GM19239 (cell line): ENCODE data around the gene ANK2.
A peak's percentile ranks its signal among the peaks of the same experiment; 100 is the strongest.

Experiments
- DNase-seq: peaks from one replicate; pipeline ENCODE4 v3.0.0; 2011; ENCODE audit warnings: low spot score; ENCODE audit not compliant: insufficient read length
- FAIRE-seq: peaks from 2 replicates; lab custom pipeline; 2011; peaks lifted over from hg19 to GRCh38; lab: Jason Lieb, UNC

The ANK2 gene

DNA sequence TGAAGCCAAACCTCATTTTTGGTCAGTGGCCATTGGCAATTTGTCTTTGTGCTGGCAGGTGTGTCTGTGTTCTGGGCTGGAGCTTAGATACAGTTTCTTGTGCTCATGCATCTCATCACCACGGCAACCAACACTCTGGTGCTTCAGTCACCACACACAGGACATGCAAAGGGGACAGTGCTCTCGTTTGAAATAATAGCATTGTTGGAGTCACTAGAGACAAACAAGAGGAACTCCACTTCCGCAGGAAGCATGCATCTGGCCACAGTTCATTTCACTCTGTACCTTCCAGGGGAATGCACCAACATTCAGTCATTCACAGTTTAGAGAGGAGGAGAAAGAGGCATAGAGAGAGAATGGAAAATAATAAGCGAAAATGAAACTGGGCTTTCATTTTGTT is 267.4 kb downstream of the ANK2 start:
- peak; percentile 95 for FAIRE-seq
- peak; percentile 33 for DNase-seq

DNA sequence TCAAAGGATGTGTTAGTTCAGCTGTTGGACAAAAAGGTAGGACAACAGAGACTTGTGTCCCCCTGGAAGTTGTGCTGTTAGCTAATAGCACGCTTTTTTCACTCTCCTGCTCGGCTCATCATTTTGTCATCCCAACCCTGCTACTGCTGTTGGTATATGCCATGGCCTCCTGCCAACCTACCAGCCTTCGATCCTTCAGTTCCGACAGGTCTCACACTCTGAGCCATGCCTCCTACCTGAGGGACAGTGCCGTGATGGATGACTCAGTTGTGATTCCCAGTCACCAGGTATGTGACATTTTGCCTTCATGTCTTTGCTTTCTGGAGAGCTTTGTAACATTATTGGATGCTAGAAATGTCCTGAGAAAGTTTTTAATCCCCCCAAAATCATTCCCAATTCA is 268.1 kb downstream of the ANK2 start:
- no peak for DNase-seq
- FAIRE-seq: peak; percentile 39

DNA sequence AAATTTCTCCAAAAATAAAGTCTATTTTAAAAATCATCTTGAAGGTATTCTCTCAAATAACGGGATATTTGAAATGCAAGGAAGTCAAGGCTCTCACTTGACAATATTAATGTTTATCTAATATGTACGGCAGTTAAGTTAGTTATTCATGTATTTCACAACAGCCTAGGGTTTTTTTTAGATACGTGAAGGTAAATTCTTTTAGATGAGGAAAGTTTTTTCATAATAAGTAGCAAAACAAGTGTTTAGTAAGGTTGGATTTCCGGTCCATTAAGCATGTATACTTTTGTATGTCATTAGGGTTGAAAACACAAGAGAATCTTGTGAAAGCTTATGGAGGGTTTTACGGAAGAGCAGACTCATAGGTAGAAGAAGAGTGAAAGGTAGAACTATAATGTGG is 273.3 kb downstream of the ANK2 start:
- DNase-seq: no peak
- FAIRE-seq: no peak

DNA sequence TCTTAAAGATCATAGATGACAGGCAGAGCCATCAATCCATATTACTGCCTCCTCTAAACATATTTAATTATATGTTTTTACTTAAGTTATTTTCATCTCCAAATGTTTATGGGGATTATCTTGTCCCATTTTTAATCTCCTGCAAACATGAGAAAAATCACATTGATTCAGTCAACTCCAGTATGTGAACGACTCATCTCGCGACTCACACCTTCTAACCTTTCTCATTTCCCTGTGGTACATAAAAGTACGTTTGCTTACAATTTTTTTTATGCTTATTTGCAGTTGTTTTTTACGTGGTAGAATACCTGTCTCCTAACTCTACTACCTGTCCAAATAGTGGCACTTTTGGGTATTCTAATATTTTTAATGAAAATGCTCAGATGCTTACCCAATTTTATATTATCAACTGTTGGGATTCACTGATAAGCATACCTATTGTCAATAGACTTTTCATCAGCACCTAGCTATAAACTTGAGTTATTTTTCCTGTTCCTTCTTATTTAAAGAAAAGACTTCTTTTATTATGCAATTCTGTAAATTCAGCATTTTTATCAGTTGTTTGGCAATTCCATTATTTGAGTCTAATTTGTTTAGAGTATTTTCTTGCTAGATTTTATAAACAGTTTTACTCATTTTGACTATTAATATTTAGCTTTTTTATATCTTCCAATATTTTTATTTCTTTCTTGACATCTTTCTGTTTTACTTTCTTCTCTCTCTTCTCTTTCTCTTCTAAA is 276.6 kb downstream of the ANK2 start:
- no peak for DNase-seq
- no peak for FAIRE-seq

DNA sequence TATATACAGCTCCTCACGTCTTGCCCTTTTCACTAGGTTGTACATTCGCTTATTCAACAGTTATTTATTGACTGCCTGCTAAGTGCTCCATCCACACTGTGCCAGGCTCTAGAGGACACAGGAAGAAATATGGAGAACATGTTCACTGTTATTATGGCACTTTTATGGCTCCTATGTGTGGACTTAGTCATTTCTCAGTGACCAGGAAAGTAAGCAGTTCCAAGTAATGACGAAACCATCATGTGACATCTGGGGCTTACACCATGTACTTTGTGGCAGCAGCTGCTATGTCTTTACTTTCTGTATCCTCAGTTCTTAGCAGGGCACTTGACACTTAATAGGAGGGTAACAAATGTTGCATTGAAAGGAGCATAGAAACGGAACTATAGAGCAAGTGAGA is 278.0 kb downstream of the ANK2 start:
- FAIRE-seq (no peak), DNase-seq (no peak)

DNA sequence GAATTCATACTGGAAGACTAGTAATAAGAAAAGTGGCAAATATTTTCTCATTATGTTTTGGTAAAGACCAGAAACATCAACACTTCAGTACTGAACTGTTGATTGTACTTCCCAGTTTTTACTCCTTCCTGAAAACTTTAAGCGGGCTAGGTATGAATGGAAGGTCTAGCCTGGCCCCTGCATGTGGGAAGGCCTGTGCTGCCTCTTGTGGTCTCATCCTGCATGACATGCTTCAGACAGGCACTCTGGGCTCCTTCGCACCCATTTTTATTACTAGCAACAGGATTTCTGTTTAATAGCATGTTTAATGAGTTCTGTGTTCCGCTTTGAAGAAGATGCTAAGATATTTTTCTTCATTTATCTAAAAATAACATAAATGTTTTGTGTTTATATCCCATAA is 279.1 kb downstream of the ANK2 start:
- no peak for DNase-seq

DNA sequence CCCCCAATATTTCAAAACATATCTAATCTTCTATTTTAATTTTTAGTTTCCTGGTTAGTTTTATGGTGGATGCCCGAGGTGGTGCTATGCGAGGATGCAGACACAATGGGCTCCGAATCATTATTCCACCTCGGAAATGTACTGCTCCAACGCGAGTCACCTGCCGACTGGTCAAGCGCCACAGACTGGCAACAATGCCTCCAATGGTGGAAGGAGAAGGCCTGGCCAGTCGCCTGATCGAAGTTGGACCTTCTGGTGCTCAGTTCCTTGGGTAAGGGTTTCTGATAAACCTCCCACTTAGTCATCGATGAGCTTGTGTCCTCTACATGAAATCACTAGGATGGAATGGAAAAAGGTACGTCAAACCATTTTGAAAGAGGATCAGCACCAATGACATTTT is 280.7 kb downstream of the ANK2 start:
- no peak for FAIRE-seq
- no peak for DNase-seq

More for the DNA sequence above, 279.1 kb downstream of the ANK2 start:
- peak; percentile 37 for FAIRE-seq

DNA sequence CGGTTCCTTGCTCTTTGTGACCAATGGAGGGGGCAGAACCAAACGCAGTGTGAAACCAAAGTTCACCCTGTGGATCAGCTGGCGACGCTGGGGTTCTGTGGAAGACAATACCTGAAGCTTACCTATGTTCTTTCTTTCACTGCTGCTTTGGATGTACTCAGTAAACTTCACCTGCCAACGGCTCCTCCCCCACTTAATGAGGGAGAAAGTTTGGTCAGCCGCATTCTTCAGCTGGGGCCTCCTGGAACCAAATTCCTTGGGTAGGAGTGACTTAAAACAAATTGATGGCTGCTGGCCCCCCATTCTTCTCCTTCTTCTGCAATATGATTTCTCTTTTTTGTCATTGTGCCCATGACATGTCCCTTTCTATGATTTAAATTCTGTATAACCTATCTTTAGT is 282.4 kb downstream of the ANK2 start:
- FAIRE-seq: no peak
- no peak for DNase-seq

DNA sequence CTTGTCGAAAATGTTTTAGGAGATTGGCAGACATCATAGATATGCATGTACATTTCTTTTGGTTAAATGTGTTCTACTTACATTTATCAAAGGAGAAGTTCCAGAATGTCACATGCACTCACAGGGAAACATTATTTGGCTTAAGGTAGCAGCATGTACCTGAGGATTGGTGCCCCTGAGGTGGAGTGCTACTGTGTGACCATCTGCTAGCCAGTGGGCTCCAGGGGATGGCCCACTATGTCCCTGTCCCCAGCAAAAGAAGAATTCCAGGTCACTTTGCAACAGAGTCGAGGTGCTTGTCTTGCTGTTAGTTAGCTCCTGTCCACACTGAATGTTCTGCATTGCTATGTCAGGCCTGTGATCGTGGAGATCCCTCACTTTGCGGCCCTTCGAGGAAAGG is 283.2 kb downstream of the ANK2 start:
- FAIRE-seq: no peak
- no peak for DNase-seq

DNA sequence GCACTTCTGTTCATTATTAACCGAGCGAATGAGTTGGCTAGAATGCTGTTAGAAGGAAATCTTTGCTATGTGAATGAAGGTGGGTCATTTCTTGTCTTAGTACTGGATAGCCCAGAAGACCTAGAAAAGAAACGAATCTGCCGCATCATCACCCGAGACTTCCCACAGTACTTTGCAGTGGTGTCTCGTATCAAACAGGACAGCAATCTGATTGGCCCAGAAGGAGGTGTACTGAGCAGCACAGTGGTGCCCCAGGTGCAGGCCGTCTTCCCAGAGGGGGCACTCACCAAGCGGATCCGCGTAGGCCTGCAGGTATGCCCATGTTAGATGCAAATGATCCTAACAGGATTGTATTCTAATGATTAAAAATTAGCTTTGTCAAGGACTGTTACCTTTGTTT is 286.3 kb downstream of the ANK2 start:
- FAIRE-seq: no peak
- no peak for DNase-seq

DNA sequence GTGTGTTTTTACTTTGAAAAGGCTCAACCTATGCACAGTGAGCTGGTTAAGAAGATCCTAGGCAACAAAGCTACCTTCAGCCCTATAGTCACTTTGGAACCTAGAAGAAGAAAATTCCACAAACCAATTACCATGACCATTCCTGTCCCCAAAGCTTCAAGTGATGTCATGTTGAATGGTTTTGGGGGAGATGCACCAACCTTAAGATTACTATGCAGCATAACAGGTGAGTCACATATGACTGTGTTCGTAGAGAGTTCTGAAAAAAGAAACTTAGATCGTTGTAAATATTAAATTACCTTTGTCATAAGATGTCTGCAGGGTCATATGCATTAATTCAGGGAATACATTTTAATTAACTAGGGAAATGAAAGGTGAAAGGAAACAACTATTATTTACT is 287.1 kb downstream of the ANK2 start:
- DNase-seq (no peak), FAIRE-seq (no peak)

DNA sequence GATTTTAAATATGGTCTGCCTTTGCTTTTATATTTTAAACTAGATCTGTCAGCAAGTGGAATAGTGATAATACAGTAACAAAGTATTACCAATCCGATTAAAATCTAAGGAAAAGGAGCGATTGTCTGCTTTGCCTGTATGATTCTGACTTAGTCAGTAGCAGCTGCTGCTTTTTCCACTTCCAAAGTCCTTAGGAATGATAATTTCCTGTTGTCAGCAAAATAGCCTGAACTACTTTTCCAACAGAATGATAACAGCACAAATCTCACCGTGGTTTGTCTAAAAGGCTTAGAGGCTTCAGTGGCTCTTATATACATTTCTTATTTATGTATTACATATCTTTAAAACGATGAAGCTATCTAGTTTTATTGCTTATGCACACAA is 290.0 kb downstream of the ANK2 start:
- DNase-seq (no peak), FAIRE-seq (no peak)

DNA sequence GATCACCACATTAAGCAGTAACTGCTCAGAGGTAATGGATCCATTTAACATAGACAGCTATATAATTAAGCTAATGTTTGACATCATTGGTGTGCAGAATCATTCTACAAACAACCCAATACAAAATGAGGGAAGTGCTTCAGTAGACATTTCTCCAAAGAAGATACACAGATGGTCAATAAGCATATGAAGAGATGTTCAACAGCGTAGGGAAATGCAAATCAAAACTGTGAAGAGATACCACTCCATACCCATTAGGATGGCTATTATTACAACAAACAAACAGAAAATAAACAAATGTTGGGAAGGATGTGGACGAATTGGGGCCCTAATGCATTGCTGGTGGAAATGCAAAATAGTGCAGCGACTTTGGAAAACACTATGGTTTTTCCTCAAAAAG is 294.6 kb downstream of the ANK2 start:
- DNase-seq (no peak), FAIRE-seq (no peak)

DNA sequence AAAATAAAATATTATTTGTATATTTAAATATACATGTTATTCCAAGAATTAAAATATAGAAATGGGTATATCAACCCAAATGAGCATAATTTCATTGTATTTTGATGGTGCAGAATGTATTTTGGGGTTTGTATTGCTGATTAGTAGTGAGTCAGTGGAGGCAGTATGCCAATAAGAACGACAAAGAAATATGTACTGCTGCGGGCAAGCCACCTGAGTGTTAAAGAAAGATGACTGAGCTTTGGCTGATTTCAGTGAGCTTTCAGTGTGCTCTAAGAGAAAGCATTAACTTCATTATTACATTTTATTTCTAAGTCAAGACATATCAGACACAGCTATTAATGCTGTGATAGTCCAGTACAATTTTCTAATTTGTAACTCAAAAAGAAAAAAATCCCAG is 297.8 kb downstream of the ANK2 start:
- DNase-seq (no peak), FAIRE-seq (no peak)

DNA sequence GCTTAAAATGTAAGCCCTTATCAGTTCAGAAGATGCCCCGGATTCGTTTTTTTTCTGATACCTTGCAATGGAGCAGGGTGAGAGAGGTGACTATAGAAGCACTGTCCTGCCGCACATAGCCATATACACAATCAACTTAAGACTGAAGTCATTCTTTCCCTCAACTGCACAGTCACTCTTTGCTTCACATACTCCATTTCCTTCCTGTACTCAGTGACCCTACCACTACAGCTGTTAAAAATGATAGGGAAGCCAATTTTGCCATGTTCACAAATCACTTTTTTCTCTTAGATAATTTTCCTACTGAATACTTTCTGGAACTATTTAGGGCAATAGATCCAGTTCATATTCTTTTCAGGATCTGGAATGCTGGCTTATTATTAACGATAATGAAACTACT is 300.0 kb downstream of the ANK2 start:
- DNase-seq: no peak
- FAIRE-seq: peak; percentile 42

DNA sequence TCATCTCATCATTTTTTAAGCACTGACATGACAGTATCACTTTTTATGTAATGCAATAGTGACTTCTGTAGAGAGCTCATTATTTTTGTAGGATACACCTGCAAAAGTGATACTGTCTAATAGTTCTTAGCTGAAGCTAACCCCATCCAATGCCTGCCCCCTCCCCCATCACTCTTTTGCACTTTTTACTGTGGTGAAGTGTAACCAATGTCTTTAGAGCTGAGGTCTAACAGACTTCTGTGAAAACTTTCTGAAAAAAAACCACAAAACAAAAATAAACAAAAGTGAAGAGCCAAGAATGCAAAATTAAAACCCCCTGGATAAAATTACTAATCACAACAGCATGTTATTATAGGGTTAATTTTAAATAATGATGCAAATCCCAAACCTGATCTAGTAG is 301.1 kb downstream of the ANK2 start:
- no peak for DNase-seq
- FAIRE-seq: no peak

DNA sequence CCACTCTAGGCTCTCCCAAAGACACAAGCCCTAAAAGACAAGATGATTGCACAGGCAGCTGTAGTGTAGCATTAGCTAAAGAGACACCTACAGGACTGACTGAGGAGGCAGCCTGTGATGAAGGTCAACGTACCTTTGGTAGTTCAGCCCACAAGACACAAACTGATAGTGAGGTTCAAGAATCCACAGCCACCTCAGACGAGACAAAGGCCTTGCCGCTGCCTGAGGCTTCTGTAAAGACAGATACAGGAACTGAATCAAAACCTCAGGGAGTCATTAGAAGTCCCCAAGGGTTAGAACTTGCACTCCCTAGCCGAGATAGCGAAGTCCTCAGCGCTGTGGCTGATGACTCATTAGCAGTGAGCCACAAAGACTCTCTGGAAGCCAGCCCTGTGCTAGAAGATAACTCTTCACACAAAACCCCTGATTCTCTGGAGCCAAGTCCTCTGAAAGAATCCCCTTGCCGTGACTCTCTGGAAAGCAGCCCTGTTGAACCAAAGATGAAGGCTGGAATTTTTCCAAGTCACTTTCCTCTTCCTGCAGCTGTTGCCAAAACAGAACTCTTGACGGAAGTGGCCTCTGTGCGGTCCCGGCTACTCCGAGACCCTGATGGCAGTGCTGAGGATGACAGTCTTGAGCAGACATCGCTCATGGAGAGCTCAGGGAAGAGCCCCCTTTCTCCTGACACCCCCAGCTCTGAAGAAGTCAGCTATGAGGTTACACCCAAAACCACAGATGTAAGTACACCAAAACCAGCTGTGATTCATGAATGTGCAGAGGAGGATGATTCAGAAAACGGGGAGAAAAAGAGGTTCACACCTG is 306.3 kb downstream of the ANK2 start:
- peak; percentile 36 for DNase-seq

DNA sequence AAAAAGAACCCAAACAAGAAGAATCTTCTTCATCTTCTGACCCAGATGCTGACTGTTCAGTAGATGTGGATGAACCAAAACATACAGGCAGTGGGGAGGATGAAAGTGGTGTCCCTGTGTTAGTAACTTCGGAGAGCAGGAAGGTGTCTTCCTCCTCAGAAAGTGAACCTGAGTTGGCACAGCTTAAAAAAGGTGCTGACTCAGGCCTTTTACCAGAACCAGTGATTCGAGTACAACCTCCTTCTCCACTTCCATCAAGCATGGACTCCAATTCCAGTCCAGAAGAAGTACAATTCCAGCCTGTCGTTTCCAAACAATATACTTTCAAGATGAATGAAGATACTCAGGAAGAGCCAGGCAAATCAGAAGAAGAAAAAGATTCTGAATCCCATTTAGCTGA is 307.0 kb downstream of the ANK2 start:
- no peak for FAIRE-seq
- no peak for DNase-seq

More for the DNA sequence above, 306.3 kb downstream of the ANK2 start:
- peak; percentile 99 for FAIRE-seq

DNA sequence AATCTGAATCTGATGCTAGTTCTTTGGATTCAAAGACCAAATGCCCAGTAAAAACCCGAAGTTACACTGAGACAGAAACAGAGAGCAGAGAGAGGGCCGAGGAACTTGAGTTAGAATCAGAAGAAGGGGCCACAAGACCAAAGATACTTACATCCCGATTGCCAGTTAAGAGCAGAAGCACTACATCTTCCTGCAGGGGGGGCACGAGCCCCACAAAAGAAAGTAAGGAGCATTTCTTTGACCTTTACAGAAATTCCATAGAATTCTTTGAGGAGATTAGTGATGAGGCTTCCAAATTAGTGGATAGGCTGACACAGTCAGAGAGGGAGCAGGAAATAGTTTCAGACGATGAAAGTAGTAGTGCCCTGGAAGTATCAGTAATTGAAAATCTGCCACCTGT is 309.3 kb downstream of the ANK2 start:
- FAIRE-seq (no peak), DNase-seq (no peak)

DNA sequence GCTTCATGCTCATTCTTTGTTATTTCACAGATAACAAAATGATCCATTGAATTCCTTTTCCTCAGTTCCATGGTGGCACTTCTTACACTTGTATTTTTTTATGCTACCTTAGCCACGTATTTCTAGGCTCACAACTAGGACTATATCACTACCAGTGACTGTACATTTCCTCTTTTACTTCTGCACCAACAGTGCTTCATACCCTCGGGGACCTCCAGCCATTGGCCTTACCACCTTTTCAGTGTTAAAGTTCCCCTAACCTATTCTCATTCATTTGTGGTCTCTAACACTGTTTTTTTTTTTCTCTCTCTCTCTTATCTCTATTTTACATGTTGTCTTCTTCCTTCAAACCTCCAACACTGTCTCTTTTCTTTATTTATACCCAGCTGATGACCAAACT is 315.9 kb downstream of the ANK2 start:
- no peak for FAIRE-seq

DNA sequence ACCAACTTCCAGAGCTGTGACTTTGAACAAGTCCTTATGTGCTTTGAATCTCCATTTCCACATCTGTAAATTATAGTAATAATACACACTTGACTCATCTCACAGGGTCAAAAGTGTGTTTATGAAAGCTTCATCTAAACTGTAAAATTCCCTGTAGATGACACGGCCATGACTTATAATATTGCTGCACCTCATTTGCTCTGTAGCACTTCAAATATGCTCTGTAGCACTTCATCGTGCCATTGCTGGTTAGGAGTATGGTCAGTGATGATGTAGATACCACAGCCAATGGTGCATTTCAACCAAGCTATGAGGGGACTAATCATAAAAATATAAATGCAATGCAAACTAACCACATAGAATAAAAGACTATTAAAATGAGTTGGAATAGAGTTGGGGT is 318.6 kb downstream of the ANK2 start:
- no peak for DNase-seq
- no peak for FAIRE-seq

More for the DNA sequence above, 315.9 kb downstream of the ANK2 start:
- DNase-seq: no peak

DNA sequence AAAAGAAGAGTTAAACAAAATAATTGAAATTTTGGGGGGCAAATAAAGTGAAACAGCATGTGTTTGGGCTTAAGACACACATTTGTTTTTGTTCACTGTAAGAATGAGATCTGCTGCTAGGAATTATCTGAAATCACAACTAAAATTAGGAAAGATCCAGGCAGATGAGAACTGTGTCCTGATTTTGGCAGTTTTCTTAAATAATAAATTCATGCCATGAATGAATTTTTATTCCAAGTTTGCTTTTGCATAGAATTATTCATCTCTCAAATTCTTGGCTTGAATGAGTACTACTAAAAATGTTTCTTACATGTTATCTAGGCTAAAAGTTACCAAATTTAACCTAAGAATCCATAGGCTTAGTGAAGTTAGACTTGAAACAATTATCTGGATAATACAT is 321.7 kb downstream of the ANK2 start:
- DNase-seq: no peak
- peak; percentile 66 for FAIRE-seq
